GM18520 (cell line): ENCODE results near the gene PCSK5.
A peak's percentile ranks its signal among the peaks of the same experiment; 100 is the strongest.

ENCODE experiments used
- ATAC-seq: cut with Tn5 transposase; IDR thresholded peaks from one replicate; pipeline ENCODE4 v1.9.1; 2021; ENCODE audit not compliant: unreplicated experiment

PCSK5 gene

DNA sequence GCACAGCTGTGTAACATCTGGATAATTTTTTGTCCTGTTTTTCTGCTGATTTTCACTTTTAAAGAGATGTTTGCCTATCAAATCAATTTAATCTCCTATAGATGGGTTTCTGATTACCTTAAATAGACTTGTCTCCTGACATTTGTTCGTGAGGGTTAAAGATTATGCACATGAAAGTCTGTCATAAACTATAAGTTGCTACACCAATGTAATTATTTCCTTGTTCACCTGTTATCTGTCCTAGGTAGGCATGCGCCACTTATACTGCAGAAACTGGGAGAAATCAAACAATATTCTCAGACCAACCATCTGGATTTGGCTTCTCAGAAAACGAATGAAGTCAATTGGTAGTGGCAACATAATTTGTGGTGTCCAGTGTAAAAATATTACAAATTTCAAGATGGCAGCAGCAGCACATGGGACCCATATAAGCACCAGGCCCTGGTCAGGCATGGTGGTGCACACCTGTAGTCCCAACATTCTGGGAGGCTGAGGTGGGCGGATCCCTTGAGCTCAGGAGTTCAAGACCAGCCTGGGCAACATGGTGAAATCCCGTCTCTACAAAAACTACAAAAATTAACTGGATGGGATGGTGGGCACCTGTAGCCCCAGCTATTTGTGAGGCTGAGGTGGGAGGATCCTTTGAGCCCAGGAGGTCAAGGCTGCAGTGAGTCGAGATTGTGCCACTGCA is 483.5 kb downstream of the PCSK5 start:
- ATAC-seq = no peak

GRCh38 chr9:76374783-76375559 is 484.5 kb downstream of the PCSK5 start:
- ATAC-seq = no peak

- ATAC-seq = no peak
Measured at GRCh38 chr9:76377791-76378190, 487.3 kb downstream of the PCSK5 start.

DNA sequence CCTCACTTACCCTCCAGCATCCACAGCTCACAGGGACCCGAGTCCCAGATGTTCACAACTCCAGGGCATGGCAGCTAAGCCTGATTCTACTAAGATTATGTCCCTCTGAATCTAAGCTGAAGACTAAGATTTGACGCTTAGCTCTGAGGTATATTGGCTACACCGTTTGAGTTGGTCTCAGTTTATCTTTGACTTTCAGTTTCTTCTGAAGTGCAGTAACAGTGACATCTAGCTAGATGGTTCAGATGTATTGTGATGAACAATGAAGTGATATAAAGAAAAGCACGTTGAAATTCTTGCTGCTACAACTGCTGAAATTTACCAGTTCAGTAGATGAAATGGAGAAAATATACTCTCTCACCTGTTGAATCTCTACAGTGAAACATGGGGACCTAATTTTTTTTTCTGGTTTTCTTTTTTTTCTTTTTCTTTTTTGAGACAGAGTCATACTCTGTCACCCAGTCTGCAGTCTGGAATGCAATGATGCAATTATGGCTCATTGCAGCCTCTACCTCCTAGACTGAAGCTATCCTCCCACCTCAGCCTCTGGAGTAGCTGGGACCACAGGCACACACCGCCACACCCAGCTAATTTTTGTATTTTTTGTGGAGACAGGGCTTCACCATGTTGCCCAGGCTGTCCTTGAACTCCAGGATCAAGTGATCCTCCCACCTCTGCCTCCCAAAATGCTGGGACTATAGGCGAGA is 488.0 kb downstream of the PCSK5 start:
- no peak for ATAC-seq

- ATAC-seq = no peak
Measured at GRCh38 chr9:76379494-76379893, 489.0 kb downstream of the PCSK5 start.

DNA sequence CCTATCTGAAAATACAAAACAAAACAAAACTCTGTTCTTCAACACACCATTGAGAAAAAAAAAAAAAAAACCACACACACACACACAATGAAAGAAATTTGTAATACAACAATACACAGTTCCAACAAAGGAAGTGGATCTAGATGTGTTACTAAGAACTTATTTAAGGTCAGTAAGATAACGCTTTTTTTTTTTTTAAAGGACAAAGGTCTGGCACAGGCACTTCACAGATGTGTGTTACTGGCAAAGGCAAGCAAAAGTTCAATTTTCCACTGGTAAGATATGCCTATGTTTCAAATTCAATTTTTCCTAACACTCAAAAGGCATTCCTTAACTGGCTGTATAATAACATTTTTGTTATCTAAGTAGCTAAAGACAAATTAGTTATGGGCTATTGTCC is 500.2 kb downstream of the PCSK5 start:
- no peak for ATAC-seq

- peak; percentile 53 for ATAC-seq
Measured at GRCh38 chr9:76394195-76394959, 503.9 kb downstream of the PCSK5 start, which contains the start of gene RFK. Gene RFK (minus strand): TSS chr9:76394426. CDS start chr9:76394171, 255 bp downstream.

GRCh38 chr9:76394960-76395252 is 504.4 kb downstream of the PCSK5 start:
- peak; percentile 34 for ATAC-seq

DNA sequence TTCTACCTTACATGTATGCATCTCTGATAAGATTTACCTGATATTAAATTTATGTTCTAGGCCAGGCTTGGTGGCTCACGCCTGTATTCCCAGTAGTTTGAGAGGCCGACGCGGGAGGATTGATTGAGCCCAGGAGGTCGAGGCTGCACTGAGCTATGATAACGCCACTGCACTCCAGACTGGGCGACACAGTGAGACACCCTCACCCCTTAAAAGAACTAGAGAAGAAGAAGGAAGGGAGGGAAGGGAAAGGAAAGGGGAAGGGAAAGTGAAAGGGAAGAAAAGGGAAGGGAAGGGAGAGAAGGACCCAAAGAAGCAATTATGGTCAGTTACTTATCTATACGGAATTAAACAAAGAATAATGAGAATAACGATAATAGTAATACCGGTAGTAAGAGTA is 504.9 kb downstream of the PCSK5 start:
- no peak for ATAC-seq

DNA sequence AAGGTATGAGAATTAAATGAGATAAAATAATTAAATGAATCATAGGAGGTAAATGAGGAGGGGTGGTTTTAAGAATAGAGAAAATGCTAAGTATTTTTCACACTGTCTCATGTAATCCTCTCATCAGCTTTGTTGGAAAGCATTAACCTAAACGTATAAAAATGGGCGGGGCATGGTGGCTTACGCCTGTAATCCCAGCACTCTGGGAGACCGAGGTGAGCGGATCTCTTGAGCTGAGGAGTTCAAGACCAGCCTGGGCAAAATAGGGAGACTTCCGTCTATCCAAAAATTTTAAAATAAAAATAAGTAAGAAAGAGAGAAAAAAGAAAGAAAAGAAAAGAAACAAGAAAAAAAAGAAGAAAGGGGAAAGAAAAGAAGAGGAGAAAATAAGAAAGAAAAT is 505.7 kb downstream of the PCSK5 start:
- no peak for ATAC-seq

DNA sequence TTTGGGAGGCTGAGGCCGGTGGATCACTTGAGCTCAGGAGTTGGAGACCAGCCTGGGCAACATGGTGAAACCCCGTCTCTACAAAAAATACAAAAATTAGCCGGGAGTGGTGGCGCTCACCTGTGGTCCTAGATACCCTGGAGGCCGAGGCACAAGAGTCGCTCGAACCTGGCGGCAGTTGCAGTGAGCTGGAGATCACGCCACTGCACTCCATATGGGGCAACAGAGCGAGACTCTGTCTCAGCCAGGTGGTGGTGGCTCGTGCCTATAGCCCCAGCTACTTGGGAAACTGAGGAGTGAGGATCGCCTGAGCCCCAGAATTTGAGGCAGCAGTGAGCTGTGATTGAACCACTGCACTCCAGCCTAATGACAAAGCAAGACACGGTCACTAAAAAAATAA is 506.1 kb downstream of the PCSK5 start:
- ATAC-seq = no peak

GRCh38 chr9:76399856-76400255 is 509.4 kb downstream of the PCSK5 start:
- ATAC-seq = no peak

GRCh38 chr9:76400534-76401096 is 510.1 kb downstream of the PCSK5 start:
- no peak for ATAC-seq

- ATAC-seq = no peak
Measured at GRCh38 chr9:76401176-76401575, 510.7 kb downstream of the PCSK5 start.

- no peak for ATAC-seq
Measured at GRCh38 chr9:76401580-76402354, 511.3 kb downstream of the PCSK5 start.

GRCh38 chr9:76403352-76403751 is 512.9 kb downstream of the PCSK5 start:
- ATAC-seq = peak; percentile 77

- no peak for ATAC-seq
Measured at GRCh38 chr9:76404401-76404800, 513.9 kb downstream of the PCSK5 start.

DNA sequence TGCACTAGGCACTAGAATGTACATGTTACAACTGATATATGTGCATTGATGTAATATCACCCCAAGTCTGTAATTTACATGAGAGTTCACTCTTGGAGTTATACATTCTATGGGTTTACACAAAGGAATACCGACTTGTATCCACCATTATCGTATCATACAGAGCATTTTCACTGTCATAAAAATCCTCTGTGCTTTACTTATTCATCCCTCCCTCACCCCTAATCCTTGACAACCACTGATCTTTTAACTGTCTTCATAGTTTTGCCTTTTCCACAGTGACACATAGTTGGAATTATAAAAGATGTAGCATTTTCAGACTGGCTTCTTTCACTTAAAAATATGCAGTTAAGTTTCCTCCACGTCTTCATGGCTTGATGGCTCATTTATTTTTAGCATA is 514.9 kb downstream of the PCSK5 start:
- ATAC-seq = no peak

- no peak for ATAC-seq
Measured at GRCh38 chr9:76405868-76406267, 515.4 kb downstream of the PCSK5 start.
